Activated CD8-positive, alpha-beta memory T cell treated with anti-CD3 and anti-CD28 coated beads for 48 hours (primary cell): ENCODE measurements around the gene ATF1.
"Not testable (repeated sequence)": the region's sequence is repeated elsewhere in the genome, so short reads cannot be mapped to it uniquely, and the experiment has no call there.

ENCODE experiments used
- DNase-seq, 3 experiments: peaks; one replicate each; pipeline ENCODE4 v3.0.0-alpha.2; 2020; ENCODE audit warnings: low read depth in 2 of 3, low spot score in 2 of 3

ATF1 gene

DNA sequence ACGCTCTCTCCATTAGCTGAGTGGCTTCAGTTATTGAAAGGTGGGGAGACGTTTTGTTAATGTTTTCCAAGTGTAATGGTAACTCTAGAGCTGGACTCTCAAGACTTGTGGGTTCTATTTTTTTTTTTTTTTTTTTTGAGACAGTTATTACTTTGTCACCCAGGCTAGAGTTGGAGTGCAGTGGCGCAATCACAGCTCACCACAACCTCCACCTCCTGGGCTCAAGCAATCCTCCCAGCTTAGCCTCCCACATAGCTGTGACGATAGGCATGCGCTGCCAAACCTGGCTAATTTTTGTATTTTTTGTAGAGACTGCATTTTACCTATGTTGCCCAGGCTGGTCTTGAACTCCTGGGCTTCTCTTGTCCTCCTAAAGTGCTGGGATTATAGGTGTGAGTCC, 26.2 kb downstream of the ATF1 start:
- DNase-seq: no peak

DNA sequence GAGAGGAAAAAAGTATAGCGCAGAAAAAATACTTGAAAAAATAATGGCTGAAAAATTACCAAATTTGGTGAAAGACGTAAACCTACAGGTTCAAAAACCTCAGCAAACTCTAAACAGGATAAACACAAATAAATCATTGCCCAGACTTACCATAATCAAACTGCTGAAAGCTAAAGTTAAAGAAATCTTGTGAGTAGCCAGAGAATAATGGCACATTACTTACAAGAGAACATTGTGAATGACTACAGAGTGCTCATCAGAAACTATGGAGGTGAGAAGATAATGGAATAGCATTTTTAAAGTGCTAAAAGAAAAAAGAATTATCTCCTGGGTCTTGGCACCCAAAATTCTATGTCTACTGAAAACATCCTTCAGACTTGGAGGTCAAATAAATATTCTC, 36.0 kb downstream of the ATF1 start:
- no peak for DNase-seq

DNA sequence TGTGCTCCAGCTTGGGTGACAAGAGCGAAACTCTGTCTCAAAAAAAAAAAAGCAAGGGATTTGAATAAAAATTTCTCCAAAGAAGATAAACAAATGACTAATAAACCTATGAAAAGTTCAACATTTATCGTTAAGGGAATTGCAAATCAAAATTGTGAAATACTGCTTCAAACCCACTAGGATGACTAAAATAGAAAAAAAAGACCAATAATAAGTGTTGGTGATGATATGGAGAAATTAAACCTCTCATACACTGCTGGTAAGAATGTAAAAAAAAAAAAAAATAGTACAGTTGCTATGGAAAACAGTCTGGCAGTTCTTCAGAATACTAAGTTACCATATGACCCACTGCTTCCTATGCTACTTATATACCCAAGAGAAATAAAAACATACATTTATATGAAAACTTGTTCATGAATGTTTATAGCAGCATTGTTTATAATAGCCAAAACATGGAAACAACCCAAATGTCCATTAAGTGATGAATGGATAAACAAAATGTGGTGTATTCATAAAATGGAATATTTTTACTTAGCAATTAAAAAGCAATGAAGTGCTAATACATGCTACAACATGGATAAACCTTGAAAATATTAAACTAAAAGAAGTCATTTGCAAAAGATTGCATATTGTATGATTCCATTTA, 39.5 kb downstream of the ATF1 start:
- DNase-seq: no peak

DNA sequence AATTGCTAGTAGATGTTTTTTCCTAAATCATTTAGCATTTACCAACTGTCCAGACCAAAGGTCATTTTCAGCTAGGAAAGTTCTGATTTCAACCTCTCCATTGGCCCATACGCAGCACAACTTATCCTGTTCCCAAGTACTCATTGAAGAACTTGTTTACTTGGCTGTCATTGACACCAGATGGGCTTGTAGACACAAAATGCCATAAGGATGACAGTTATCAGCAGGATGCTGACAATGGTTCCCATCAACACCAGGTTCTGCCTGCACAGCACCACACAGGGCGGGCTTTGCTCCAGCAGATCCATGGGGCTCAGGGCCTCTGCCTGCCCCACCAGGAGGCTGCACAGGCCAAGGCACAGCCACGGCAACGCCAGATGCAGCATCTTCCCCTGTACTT, 42.3 kb downstream of the ATF1 start:
- DNase-seq: no peak

DNA sequence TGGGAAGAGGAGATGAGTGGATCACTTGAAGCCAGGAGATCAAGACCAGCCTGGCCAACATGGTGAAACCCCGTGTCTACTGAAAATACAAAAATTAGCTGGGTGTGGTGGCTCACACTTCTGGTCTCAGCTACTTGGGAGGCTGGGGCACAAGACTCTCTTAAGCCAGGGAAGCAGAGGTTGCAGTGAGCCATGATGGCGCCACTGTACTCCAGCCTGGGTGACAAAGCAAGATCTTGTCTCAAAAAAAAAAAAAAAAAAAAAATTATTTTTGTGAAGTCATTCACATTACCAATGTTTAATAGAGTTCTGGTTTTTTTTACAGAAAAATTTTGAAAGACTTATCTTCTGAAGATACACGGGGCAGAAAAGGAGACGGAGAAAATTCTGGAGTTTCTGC, 45.2 kb downstream of the ATF1 start:
- DNase-seq: not testable (repeated sequence)

DNA sequence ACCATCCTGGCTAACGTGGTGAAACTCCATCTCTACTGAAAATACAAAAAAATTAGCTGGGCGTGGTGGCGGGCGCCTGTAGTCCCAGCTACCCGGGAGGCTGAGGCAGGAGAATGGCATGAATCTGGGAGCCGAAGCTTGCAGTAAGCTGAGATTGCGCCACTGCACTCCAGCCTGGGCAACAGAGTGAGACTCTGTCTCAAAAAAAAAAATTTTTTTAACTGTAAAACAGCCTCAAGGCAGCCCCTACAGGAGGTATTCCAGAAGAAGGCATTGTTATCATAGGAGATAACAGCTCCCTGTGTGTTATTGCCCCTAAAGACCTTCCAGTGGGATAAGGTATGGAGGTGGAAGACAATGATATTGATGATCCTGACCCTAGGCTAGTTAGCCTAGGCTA, 51.0 kb downstream of the ATF1 start:
- DNase-seq: not testable (repeated sequence)

DNA sequence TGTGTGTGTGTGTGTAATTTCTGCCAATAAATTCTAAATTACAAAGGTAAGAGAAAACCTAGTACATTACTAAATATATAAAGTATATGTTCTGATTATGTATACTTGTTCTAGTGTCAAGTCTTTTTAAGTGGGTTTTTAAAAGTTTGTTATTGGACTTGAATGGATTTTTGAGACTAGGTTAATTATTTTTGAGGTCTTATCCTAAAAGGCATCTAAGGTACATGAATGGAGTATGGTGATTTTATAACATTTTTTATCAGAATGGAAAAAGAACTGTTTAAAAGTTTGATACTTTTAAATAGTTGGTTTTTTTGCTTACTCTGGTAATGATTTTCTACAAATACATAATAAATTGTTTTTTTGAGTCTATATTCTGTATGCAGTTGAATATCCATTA, 56.3 kb downstream of the ATF1 start:
- DNase-seq: no peak

DNA sequence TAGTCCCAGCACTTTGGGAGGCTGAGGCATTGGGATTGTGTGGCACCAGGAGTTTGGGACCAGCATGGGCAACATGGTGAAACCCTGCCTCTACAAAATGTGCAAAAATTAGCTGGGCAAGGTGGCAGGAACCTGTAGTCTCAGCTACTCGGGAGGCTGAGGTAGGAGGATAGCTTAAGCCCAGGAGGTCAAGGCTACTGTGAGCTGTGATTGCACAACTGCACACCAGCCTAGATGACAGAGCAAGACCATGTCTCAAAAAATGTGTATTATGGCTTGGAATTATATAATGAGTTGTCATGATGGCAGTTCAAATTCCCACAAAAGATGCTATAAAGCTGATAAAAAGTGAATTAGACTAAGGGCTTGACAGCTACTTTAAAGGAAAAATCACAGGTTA, 58.2 kb downstream of the ATF1 start:
- DNase-seq: no peak

DNA sequence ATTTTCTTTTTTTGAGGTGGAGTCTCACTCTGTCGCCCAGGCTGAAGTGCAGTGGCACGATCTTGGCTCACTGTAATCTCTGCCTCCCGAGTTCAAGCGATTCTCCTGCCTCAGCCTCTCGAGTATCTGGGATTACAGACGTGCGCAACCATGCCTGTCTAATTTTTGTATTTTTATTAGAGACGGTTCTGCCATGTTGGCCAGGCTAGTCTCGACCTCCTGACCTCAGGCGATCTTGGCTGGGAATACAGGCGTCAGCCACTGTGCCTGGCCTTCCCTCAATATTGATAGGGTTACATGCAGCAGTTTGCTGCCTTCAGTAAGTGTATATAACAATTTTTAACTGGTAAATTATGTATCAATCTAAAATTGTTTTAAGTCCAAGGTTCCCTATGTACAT, 59.8 kb downstream of the ATF1 start:
- DNase-seq: not testable (repeated sequence)

DNA sequence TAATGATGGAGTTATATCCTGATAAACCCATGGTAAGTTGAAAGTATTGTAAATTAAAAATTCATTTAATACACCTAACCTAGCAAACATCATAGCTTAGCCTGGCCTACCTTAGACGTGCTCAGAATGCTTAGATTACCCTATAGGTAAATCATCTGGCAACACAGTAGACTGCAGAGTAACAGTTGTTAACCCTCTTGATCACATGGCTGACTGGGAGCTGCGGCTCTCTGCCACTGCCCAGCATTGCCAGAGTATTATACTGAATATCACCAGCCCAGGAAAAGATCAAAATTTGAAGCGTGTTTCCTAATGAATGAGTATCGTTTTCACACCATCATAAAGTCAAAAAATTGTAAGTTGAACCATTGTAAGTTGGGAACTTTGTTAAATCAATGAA, 61.0 kb downstream of the ATF1 start:
- no peak for DNase-seq

DNA sequence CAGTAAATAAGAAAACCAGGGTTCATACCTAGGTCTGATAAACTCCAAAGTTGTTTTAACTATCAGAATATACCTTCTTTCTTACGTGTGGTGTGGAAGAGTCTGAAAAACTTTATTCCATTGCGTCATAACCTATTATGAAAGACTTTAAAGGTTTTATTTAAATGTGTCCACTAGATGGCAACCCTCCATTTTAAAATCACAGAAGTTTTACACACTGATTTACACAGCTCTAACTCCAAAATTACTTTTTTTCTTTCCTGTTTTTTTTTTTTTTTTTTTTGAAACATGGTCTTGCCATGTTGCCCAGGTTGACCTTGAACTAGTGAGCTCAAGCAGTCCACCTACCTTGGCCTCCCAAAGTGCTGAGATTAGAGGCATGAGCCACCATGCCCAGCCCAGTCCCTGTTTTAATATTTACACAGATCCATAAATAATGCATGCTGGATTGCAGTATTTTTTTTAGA, 61.5 kb downstream of the ATF1 start:
- no peak for DNase-seq

DNA sequence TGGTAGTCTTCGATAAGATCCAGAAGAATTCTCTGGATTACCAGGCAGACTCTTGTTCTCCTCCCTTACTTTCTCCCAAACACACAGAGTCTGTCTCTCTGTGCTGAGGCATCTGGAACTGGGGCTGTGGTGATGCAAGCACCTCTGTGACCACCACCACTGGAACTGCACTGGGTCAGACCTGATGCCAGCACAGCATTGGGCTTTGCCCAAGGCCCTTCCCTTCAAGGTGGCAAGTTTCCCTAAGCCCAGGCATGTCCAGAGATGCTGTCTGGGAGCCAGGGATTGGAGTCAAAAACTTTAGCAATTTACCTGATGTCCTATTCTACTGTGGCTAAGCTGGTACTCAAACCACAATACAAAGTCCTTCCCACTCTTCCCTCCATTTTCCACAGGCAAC, 64.2 kb downstream of the ATF1 start:
- DNase-seq: no peak

DNA sequence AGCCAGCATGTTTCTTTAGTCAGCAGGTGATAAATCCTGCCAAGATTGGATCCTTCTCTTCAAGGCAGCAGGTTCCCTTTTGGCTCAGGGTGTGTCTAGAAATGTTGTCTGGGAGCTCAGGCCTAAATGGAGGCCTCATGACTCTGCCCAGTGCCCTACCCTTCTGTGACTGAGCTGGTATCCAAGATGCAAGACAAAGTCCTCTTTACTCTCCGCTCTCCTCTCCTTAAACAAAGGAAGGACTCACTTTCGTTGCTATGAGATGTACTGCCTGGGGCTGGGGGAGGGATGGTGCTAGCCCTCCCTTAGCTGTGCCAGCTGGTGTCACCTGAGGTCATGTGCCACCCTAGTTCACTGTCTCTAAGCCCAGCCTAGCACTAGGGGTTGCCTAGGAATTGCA, 65.0 kb downstream of the ATF1 start:
- DNase-seq: no peak

DNA sequence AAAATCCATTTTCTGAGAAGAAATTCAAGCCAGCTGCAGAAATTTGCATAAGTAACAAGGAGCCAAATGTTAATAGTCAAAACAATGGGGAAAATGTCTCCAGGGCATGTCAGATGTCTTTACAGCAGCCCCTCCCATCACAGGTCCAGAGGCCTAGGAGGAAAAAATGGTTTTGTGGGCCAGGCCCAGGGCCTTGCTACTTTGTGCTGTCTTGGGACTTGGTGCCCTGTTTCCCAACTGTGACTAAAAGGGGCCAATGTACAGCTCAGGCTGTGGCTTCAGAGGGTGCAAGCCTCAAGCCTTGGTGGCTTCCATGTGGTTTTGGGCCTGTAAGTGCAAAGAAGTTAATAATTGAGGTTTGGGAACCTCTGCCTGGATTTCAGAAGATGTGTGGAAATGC, 69.9 kb downstream of the ATF1 start:
- DNase-seq: not testable (repeated sequence)

DNA sequence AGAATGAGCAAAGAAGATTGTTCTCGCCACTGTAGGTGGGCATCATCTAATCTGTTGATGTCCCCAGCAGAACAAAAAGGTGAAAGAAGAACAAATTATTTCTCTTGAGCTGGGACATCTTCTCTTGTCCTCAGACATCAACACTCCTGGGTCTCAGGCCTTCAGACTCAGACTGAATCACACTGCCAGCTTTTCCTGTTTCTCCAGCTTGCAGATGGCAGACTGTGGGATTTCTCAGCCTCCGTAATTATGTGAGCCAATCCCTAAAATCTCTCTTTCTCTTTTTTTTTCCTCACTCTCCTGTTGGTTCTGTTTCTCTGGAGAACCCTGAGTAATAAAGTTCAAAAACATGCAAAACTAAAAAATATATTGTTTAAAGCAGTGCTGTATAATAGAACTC, 75.1 kb downstream of the ATF1 start:
- DNase-seq: no peak

DNA sequence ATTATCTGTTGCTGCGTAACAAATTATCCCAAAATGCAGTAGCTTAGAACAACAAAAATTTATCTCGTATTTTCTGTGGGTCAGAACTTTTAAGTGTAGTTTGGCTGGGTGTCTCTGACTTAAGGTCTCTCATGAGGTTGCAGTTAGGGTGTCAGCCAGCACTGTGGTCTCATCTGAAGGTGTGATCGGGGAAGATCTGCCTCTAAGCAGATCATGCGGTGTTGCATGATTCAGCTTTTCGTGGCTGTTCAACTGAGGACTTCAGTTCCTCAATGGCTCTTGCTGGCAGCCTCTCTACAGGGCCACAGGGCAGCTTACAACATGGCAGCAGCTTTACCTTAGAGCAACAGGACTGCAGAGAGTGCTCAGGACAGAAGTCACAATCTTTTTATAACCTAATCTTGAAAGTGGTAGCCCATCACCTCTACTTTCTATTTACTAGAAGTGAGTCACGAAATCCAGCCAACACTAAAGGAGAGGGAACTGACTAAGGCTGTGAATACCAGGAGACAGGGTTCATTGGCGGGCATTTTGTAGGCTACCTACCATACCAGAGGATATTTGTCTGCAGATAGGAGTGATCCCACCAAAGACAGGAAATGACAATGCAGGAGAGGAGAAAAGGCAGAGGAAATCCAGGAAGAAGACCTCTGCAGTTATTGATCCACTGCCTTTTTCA, 77.0 kb downstream of the ATF1 start:
- no peak for DNase-seq

DNA sequence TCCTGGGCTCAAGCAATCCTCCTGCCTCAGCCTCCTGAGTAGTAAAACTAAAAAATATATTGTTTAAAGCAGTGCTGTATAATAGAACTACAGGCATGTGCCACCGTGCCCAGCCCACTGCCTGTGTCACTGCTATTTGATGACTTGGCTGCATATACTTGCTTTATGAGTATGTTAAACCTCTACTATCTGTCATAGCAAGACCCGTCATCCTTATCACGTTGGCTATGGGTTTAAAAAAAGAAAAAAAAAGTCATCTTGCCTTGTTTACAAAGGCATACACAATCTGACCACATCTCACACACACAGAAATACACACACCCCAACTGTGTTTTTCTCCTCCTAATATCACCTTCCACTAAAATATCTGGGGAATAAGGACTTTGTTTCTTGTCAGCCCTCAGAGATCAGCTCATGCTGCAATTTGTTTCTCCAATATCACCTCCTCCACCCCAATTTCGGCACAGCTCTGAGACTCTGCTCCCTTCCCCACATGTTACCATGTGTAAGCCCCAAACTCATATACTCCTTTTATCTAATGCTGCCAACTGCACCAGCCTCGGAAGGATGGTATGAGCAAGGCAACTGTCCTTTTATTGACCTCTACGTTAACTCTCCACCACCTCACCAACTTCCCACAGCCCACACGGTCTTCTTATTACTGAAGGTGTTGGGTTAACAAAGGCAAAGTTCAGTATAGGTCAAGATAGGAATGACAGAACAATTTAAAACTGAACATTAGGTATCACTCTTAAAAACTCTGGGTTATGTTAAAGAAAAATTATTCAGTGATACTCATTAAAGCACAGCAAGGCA, 78.0 kb downstream of the ATF1 start:
- no peak for DNase-seq

DNA sequence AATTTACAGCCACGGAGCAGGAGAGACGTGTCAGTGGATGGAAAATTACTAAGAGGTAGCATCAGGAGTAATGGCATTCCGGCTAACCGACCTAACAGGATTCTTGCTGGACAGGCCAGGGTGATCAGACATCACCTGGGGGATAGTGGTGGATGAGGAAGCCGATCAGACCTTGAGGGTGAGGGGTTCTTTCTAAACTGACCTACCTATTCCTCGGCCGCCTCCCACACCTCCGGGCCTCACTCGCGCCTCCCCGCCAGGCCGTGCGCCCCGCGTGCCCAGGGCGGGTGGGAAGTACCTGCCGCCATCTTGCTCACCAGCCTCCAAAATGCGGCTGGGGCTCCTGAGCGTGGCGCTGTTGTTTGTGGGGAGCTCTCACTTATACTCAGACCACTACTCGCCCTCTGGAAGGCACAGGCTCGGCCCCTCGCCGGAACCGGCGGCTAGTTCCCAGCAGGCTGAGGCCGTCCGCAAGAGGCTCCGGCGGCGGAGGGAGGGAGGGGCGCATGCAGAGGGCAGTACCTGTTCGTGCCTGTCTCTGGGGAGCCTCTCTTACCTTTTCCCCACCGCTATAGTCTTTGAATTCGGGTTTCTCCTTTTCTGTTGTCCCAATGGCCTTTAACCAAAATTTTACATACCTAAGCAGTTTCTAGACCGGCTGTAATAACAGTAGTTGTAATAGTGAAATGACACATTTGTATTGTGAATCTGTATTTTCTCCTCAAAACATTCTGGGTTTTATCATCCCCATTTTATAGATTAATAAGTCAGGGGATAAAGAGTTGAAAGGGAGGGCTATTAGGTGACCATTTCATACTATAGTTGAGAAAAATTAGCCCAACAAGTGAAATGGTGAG, 79.0 kb downstream of the ATF1 start, which contains the start of gene TMPRSS12:
TMPRSS12 (plus strand) TSS at position 290 of the 857 bp plus-strand sequence; CDS start at position 329, 39 bp downstream.
- DNase-seq: no peak

DNA sequence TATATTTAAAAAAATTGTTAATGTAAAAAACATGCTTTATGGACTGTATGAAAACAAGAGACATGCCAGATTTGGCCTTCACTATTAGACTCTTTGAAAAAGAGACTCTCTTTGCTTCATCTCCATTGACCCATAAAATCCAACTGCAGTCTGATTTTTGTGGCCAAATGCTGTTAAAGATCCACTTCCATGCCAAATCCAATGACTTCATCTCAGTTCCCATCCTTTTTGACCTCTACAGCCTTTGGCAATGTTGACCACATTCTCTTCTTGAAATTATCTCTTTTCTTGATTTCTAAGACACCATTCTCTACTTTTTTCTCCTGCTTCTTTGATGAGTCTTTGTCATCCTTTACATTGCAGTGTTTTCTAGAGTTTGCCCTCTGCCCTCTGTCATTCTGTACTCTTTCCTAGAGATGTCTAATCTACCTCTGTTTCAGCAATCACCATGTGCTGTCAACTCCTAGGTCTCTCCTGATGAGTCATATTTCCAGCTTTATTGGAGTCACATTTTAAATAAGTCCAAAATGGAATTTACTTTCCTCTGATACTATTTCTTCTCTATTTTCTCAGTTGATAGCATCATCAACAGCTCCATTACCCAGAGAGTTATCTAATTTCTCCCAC, 81.2 kb downstream of the ATF1 start:
- DNase-seq: no peak

DNA sequence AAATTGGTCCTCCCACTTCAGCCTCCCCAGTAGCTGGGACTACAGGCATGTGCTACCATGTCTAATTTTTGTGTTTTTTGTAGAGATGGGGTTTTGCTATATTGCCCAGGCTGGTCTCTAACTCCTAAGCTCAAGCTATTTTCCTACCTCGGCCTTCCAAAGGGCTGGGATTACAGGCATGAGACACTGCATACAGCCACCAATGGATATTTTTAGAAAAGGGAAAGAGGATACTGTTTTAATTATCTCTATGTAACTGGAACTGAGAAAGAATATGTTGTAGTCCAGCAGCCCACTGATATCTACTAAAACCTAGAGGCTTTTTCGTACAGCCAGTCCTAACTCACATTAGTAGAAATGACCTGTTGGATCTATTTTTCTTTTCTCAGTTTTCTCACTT, 85.1 kb downstream of the ATF1 start:
- DNase-seq: no peak

DNA sequence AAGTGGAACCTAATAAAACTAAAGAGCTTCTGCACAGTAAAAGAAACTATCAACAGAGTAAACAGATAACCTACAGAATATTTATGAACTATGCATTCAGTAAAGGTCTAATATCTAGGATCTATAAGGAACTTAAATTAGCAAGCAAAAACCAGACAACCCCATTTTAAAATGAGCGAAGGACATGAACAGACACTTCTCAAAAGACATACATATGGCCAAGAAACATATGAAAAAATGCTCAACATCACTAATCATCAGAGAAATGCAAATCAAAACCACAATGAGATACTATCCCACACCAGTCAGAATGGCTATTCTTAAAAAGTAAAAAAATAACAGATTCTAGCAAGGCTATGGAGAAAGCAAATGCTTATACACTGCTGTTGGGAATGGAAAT, 91.3 kb downstream of the ATF1 start:
- DNase-seq: not testable (repeated sequence)
